Measurements from ENCODE around the gene PTGDR2.

DNA sequence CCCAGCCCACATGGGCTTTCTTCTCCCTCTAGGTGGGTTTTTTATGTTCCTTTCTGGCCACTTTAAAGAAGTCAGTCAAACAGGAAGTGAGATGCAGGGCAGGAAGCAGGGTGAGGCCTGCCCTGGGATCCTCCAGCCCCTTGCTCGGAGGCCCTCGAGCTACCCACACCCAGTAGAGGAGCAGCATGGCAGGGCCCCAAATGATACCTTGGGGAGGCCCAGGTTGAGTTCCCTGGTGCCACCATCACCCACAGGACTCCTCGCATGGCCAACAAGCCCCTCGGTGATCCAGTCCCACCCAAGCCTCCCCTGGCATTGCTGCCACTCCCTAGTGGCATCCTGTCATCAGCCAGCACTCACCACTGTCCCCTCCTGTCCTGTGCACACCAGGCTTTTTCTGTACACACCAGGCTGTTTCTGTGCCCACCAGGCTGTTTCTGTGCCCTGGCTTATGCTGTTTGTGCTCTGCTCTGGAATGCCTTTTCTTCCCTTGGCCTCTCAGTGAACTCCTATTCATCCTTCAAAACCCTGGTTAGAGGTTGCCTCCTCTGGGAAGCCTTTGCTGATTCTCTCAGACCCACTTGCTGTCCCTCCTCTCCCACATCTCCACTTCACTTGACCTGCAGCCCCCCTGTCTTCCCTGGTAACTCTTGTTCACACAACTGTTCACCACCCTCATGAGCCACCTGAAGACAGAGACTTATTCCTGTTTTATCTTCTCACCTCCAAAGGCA lies 3.1 kb upstream of the PTGDR2 start:
- TF ChIP-seq, protein P1, sequence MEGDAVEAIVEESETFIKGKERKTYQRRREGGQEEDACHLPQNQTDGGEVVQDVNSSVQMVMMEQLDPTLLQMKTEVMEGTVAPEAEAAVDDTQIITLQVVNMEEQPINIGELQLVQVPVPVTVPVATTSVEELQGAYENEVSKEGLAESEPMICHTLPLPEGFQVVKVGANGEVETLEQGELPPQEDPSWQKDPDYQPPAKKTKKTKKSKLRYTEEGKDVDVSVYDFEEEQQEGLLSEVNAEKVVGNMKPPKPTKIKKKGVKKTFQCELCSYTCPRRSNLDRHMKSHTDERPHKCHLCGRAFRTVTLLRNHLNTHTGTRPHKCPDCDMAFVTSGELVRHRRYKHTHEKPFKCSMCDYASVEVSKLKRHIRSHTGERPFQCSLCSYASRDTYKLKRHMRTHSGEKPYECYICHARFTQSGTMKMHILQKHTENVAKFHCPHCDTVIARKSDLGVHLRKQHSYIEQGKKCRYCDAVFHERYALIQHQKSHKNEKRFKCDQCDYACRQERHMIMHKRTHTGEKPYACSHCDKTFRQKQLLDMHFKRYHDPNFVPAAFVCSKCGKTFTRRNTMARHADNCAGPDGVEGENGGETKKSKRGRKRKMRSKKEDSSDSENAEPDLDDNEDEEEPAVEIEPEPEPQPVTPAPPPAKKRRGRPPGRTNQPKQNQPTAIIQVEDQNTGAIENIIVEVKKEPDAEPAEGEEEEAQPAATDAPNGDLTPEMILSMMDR (conservative IDR thresholded peaks at IDR 0.05) = no peak
- no peak for TF ChIP-seq ZFX (IDR thresholded peaks at IDR 0.05)

Measured in C4-2B (cell line).